K562 (cell line): ENCODE data around the gene PCK1. TPM values are rescaled to one million over a fixed set of nuclear protein-coding genes. Genes with fewer than 3 reads are reported as not detected.

ENCODE experiments used
- ATAC-seq: fragments of 200-7000 bp; cut with Tn5 transposase; 3 replicates; pipeline ENCODE4 v1.9.1; 2020; ENCODE audit warnings: moderate library complexity
- BruUV-seq: library from RNA; stranded (reverse); fragments of 400-500 nt; replicated peaks from 2 replicates; lab custom pipeline; 2021; lab: Mats Ljungman, UMichigan
- CTCF ChIA-PET: fragments of 300-600 bp; formaldehyde crosslinking; extraction: SDS; loops from one replicate; lab custom pipeline; 2021; ENCODE audit warnings: low intra/inter-chr PET ratio; lab: Yijun Ruan, JAX
- POLR2A ChIA-PET: fragments of 300-600, 350-650 bp; sonication (Branson Sonifier 250); formaldehyde crosslinking; extraction: SDS; loops from one replicate; lab custom pipeline; 2021; ENCODE audit warnings: antibody characterized with exemption, inconsistent platforms; lab: Yijun Ruan, JAX
- DNase-seq, 4 experiments: peaks; one replicate each; pipeline versions ENCODE4 v3.0.0 to v3.0.0-alpha.2; 2011 to 2018; ENCODE audit warnings: low spot score in 3 of 4, mixed read lengths in 3 of 4; ENCODE audit errors: extremely low read depth in 1 of 4
- FAIRE-seq: peaks from 2 replicates; lab custom pipeline; 2011; peaks lifted over from hg19 to GRCh38; lab: Jason Lieb, UNC
- H2AFZ ChIP-seq: 2 replicates; pipeline ENCODE4 v1.6.0; 2011; ENCODE audit warnings: low read depth, low read length, control low read depth, inconsistent platforms
- H3K27ac ChIP-seq: fragments of 200-600 bp; 3 replicates; pipeline ENCODE4 v1.8.0; 2011; ENCODE audit warnings: low read depth, mild to moderate bottlenecking, control low read depth, inconsistent platforms, low read length, moderate library complexity, mixed read lengths; ENCODE audit errors: extremely low read depth
- H3K27me3 ChIP-seq, 2 experiments: fragments of 300-600 bp in 1 of 2; 2 replicates in 1 of 2; 3 replicates in 1 of 2; pipeline versions ENCODE4 v1.6.0 to v1.8.0; 2011; ENCODE audit warnings: inconsistent platforms in 2 of 2, low read length in 2 of 2, mild to moderate bottlenecking in 1 of 2, mixed read lengths in 1 of 2, moderate library complexity in 1 of 2; ENCODE audit not compliant: control insufficient read depth in 2 of 2, insufficient read depth in 2 of 2
- H3K36me3 ChIP-seq: fragments of 300-600 bp; 3 replicates; pipeline ENCODE4 v1.8.0; 2011; ENCODE audit warnings: mild to moderate bottlenecking, low read length, inconsistent platforms; ENCODE audit not compliant: control insufficient read depth, insufficient read depth
- H3K4me1 ChIP-seq, 2 experiments: fragments of 200-600 bp in 1 of 2; replicated peaks in 1 of 2; 2 replicates in 1 of 2; 3 replicates in 1 of 2; pipeline versions ENCODE4 v1.5.1 to v1.8.0; 2011; ENCODE audit warnings: inconsistent platforms in 2 of 2, low read length in 2 of 2, mild to moderate bottlenecking in 1 of 2, mixed read lengths in 1 of 2, moderate library complexity in 1 of 2; ENCODE audit not compliant: control insufficient read depth in 2 of 2, insufficient read depth in 2 of 2
- H3K4me2 ChIP-seq: 2 replicates; pipeline ENCODE4 v1.6.1; 2011; ENCODE audit warnings: low read length, control low read depth, inconsistent platforms, mixed read lengths; ENCODE audit not compliant: insufficient read depth
- H3K4me3 ChIP-seq: fragments of 200-600 bp; sonication (generic), shearing (Covaris generic); 2 replicates; pipeline ENCODE4 v1.5.1; 2016; ENCODE audit warnings: control low read depth, inconsistent platforms
- H3K79me2 ChIP-seq: fragments of 200-600 bp; 3 replicates; pipeline ENCODE4 v1.8.0; 2011; ENCODE audit warnings: low read length, inconsistent platforms; ENCODE audit not compliant: control insufficient read depth, insufficient read depth
- H3K9ac ChIP-seq, 2 experiments: 2 replicates each; pipeline versions ENCODE4 v1.6.0 to v1.6.1; 2011; ENCODE audit warnings: low read depth in 2 of 2, low read length in 2 of 2, control low read depth in 1 of 2, inconsistent platforms in 1 of 2, mild to moderate bottlenecking in 1 of 2, mixed read lengths in 1 of 2; ENCODE audit not compliant: insufficient read depth in 1 of 2
- H3K9me1 ChIP-seq: one replicate; pipeline ENCODE4 v1.6.0; 2011; ENCODE audit warnings: inconsistent platforms, mild to moderate bottlenecking, low read length, moderate library complexity; ENCODE audit not compliant: control insufficient read depth, insufficient read depth
- H3K9me3 ChIP-seq: replicated peaks from 2 replicates; pipeline ENCODE4 v1.5.1; 2011; ENCODE audit warnings: low read depth, low read length, inconsistent platforms; ENCODE audit not compliant: control insufficient read depth, insufficient read depth
- H4K20me1 ChIP-seq: replicated peaks from 2 replicates; pipeline ENCODE4 v1.6.1; 2011; ENCODE audit warnings: low read length, inconsistent platforms, mixed read lengths; ENCODE audit not compliant: control insufficient read depth, insufficient read depth
- CXXC5 ChIP-seq: fragments of 250-450 bp; sonication (Bioruptor Pico); IDR thresholded peaks from 2 replicates; pipeline ENCODE4 v1.8.0; 2022; ENCODE audit warnings: inconsistent platforms, mild to moderate bottlenecking, moderate library complexity
- GATA2 ChIP-seq: sonication (generic); formaldehyde crosslinking; IDR thresholded peaks from 2 replicates; pipeline ENCODE4 v1.4.0; 2020; ENCODE audit warnings: mild to moderate bottlenecking, missing genetic modification reagents
- GTF2E2 ChIP-seq: fragments of 200-800 bp; sonication (Bioruptor generic); IDR thresholded peaks from 2 replicates; pipeline ENCODE4 v1.6.1; 2016; ENCODE audit warnings: missing genetic modification characterization, missing compliant biosample characterization
- HOXB6 ChIP-seq: fragments of 250-450 bp; sonication (Bioruptor Pico); IDR thresholded peaks from 2 replicates; pipeline ENCODE4 v1.5.1; 2022; ENCODE audit warnings: mild to moderate bottlenecking, borderline replicate concordance
- IRF9 ChIP-seq: fragments of 450-650 bp; IDR thresholded peaks from 2 replicates; pipeline ENCODE4 v1.6.1; 2016; ENCODE audit warnings: missing biosample characterization, missing genetic modification characterization
- LARP7 ChIP-seq: fragments of 450-650 bp; IDR thresholded peaks from 2 replicates; pipeline ENCODE4 v1.6.1; 2016
- LEF1 ChIP-seq: fragments of 450-650 bp; IDR thresholded peaks from 2 replicates; pipeline ENCODE4 v1.6.1; 2016; ENCODE audit warnings: mild to moderate bottlenecking
- NBN ChIP-seq: fragments of 450-650 bp; IDR thresholded peaks from 2 replicates; pipeline ENCODE4 v1.6.1; 2016; ENCODE audit warnings: low read depth, mild to moderate bottlenecking
- NFE2 ChIP-seq: IDR thresholded peaks from 2 replicates; pipeline ENCODE4 v1.6.1; 2014; ENCODE audit warnings: antibody characterized with exemption, low read depth
- SIRT6 ChIP-seq: IDR thresholded peaks from one replicate; pipeline ENCODE4 v1.6.1; 2012; ENCODE audit warnings: low read depth, mild to moderate bottlenecking, control low read depth, inconsistent platforms, low read length, moderate library complexity
- SMAD1 ChIP-seq: fragments of 150-350 bp; IDR thresholded peaks from 2 replicates; pipeline ENCODE4 v1.6.1; 2014; ENCODE audit warnings: low read length, low read depth; ENCODE audit not compliant: partially characterized antibody
- SP1 ChIP-seq: sonication (generic); formaldehyde crosslinking; IDR thresholded peaks from 2 replicates; pipeline ENCODE4 v1.8.1; 2022; ENCODE audit warnings: mild to moderate bottlenecking, missing genetic modification reagents
- ZNF184 ChIP-seq: sonication (generic); formaldehyde crosslinking; IDR thresholded peaks from 2 replicates; pipeline ENCODE4 v1.5.0; 2020; ENCODE audit warnings: missing genetic modification reagents
- WGBS: fragments of 100-300 bp; shearing (Covaris generic); methylation state at CpG from one replicate; pipeline ENCODE4 v1.1.6; 2016; ENCODE audit warnings: low coverage, mixed read lengths; ENCODE audit not compliant: insufficient coverage; ENCODE audit errors: missing lambda C conversion rate; 5-methylcytosine and 5-hydroxymethylcytosine counted together
- in situ Hi-C: fragments of 300-500 bp; cut with MboI; formaldehyde crosslinking; loops from 4 replicates; pipeline ENCODE4 v1.15.0; 2018; ENCODE audit warnings: inconsistent platforms, mixed read lengths
- intact Hi-C: fragments of 100-400 bp; cut with micrococcal nuclease; formaldehyde crosslinking; loops from 2 replicates; pipeline ENCODE4 v1.14.2; 2022
- polyA plus RNA-seq, 8 experiments: library from polyadenylated mRNA; depleted of rRNA in 4 of 8; stranded (reverse) in 5 of 8; unstranded in 3 of 8; fragments of >200 nt; fragmentation: Nextera tagmentation in 2 of 8; fragmentation: Illumina TruSeq in 1 of 8; extraction: Ambion mirVana in 2 of 8; extraction: Trizol in 1 of 8; gene quantifications; 2 replicates each; pipeline versions ENCODE4 v1.2.1 to v1.2.3, GENCODE V29; 2011 to 2014; ENCODE audit warnings: inconsistent platforms in 1 of 8, missing spikeins in 1 of 8
- total RNA-seq, 7 experiments: library from RNA; depleted of rRNA in 6 of 7; stranded (reverse); fragments of >200 nt in 6 of 7; fragmentation: Illumina TruSeq in 2 of 7; extraction: Trizol in 2 of 7; gene quantifications; 2 replicates each; pipeline versions ENCODE4 v1.2.1 to v1.2.3, GENCODE V29; 2011 to 2021; ENCODE audit warnings: low replicate concordance in 1 of 7

PCK1 gene
- total and polyA plus RNA-seq, 9 of the 15 experiments (the other 6 are each of a cell fraction or from before 2014, with no cell fraction given): 0.05 to 0.73 (median 0.15) TPM

- Histone ChIP-seq H4K20me1 (no peaks in the 10 kb centered on the region), H3K4me3 (no peak overlapping the region), H3K9ac (no peak overlapping the region), H3K9me3 (peaks cover 21% of the 10 kb centered on the region), H3K9me1 (no peaks in the 10 kb centered on the region), H3K27ac (no peak overlapping the region), H2AFZ (no peak overlapping the region), H3K36me3 (no peaks in the 10 kb centered on the region; the same call in 2 of the 3 replicates), H3K4me2 (no peak overlapping the region), H3K4me1 (peaks cover 4 to 6% of the 10 kb centered on the region in 2 experiments; a peak in 3 of 5 replicates), H3K79me2 (no peaks in the 10 kb centered on the region), H3K27me3 (no peaks in the 10 kb centered on the region)
- no peak for DNase-seq
- in situ Hi-C loops (no loop called here), intact Hi-C loops (no loop called here)
- ChIA-PET CTCF (no interaction called here), POLR2A (no interaction called here)
- no peak for ATAC-seq
- FAIRE-seq: no peak
- no TSS peak for BruUV-seq
- 0% methylated on average over 2 of the region's 2 CpGs for WGBS
- TF ChIP-seq NBN (no peak), SP1 (no peak), GTF2E2 (no peak), CXXC5 (CRISPR knock-in tag) (no peak), ZNF184 (CRISPR knock-in tag) (no peak), GATA2 (no peak), IRF9 (tag) (no peak), HOXB6 (CRISPR knock-in tag) (no peak), SIRT6 (no peak), NFE2 (no peak), LARP7 (no peak), SMAD1 (no peak), LEF1 (no peak)
Measured at GRCh38 chr20:57537822-57538221, 23.1 kb upstream of the PCK1 start.
